ENCODE results near the gene STOML1. TPM values are rescaled to one million over a fixed set of nuclear protein-coding genes. Genes with fewer than 3 reads are reported as not detected.
"Not testable (repeated sequence)": the region's sequence is repeated elsewhere in the genome, so short reads cannot be mapped to it uniquely, and the experiment has no call there.

The STOML1 gene
- total RNA-seq, 1 donor from 2014 or later, result 16.3 TPM

- no peak overlapping the region for H3K27ac ChIP-seq
- no peak for DNase-seq
These were observed 29.7 kb downstream of the STOML1 start for GRCh38 chr15:73962433-73962832.

GRCh38 chr15:73960472-73961070 is 31.5 kb downstream of the STOML1 start:
- ATAC-seq; intact Hi-C loops (cut with DNase I); H3K9me3 ChIP-seq: not testable (repeated sequence)

More at GRCh38 chr15:73962433-73962832, 29.7 kb downstream of the STOML1 start:
- ATAC-seq, result no peak
- Histone ChIP-seq H3K9me3 (no peaks in the 10 kb centered on the region), H3K4me1 (peaks cover 6% of the 10 kb centered on the region), H3K36me3 (no peaks in the 10 kb centered on the region), H3K4me3 (no peak overlapping the region), H3K27me3 (ENCODE audit: low read depth) (no peaks in the 10 kb centered on the region)
- no peak for TF ChIP-seq CTCF (IDR thresholded peaks at IDR 0.05)
- intact Hi-C loops (cut with DNase I), result no loop called here

GRCh38 chr15:73959801-73960200 is 32.3 kb downstream of the STOML1 start:
- H3K4me3 ChIP-seq, result no peak overlapping the region
- ATAC-seq, result no peak
- H3K9me3 ChIP-seq, result no peaks in the 10 kb centered on the region
- H3K27ac ChIP-seq, result no peak overlapping the region
- no peak for DNase-seq
- no peaks in the 10 kb centered on the region for H3K36me3 ChIP-seq
- peaks cover 12% of the 10 kb centered on the region for H3K4me1 ChIP-seq
- no peaks in the 10 kb centered on the region for H3K27me3 ChIP-seq (ENCODE audit: low read depth)
- TF ChIP-seq CTCF (IDR thresholded peaks at IDR 0.05), result no peak
- intact Hi-C loops (cut with DNase I), result no loop called here

More at GRCh38 chr15:73960472-73961070, 31.5 kb downstream of the STOML1 start:
- H3K4me1 ChIP-seq, result peaks cover 17% of the 10 kb centered on the region
- H3K27me3 ChIP-seq (ENCODE audit: low read depth); H3K36me3 ChIP-seq; H3K4me3 ChIP-seq; DNase-seq; H3K27ac ChIP-seq: not testable (repeated sequence)

- Histone ChIP-seq H3K36me3 (no peaks in the 10 kb centered on the region), H3K4me3 (no peak overlapping the region), H3K9me3 (no peaks in the 10 kb centered on the region), H3K27me3 (ENCODE audit: low read depth) (no peaks in the 10 kb centered on the region), H3K4me1 (peaks cover 11% of the 10 kb centered on the region), H3K27ac (no peak overlapping the region)
- ATAC-seq (no peak), DNase-seq (no peak)
- TF ChIP-seq CTCF (IDR thresholded peaks at IDR 0.05), result no peak
- intact Hi-C loops (cut with DNase I), result no loop called here
These were observed 33.0 kb downstream of the STOML1 start for GRCh38 chr15:73959012-73959581.

- Histone ChIP-seq H3K27me3 (ENCODE audit: low read depth) (no peaks in the 10 kb centered on the region), H3K36me3 (no peaks in the 10 kb centered on the region), H3K9me3 (no peaks in the 10 kb centered on the region), H3K4me1 (peaks cover 11% of the 10 kb centered on the region), H3K4me3 (no peak overlapping the region), H3K27ac (no peak overlapping the region)
- intact Hi-C loops (cut with DNase I), result no loop called here
- no peak for DNase-seq
- no peak for ATAC-seq
- TF ChIP-seq CTCF (IDR thresholded peaks at IDR 0.05), result no peak
These were observed 34.3 kb downstream of the STOML1 start for GRCh38 chr15:73957785-73958184.

GRCh38 chr15:73957276-73957675 is 34.8 kb downstream of the STOML1 start:
- Histone ChIP-seq H3K4me3 (no peak overlapping the region), H3K4me1 (peaks cover 14% of the 10 kb centered on the region), H3K9me3 (no peaks in the 10 kb centered on the region), H3K36me3 (no peaks in the 10 kb centered on the region), H3K27ac (no peak overlapping the region), H3K27me3 (ENCODE audit: low read depth) (no peaks in the 10 kb centered on the region)
- no peak for ATAC-seq
- no peak for TF ChIP-seq CTCF (IDR thresholded peaks at IDR 0.05)
- intact Hi-C loops (cut with DNase I), result no loop called here
- no peak for DNase-seq

Data from lower lobe of right lung (tissue), 2 donors.